GM21619 (cell line): ENCODE measurements around the gene MYG1.

Experiments
- ATAC-seq: cut with Tn5 transposase; IDR thresholded peaks from one replicate; pipeline ENCODE4 v1.9.1; 2021; ENCODE audit not compliant: unreplicated experiment

MYG1 gene, protein sequence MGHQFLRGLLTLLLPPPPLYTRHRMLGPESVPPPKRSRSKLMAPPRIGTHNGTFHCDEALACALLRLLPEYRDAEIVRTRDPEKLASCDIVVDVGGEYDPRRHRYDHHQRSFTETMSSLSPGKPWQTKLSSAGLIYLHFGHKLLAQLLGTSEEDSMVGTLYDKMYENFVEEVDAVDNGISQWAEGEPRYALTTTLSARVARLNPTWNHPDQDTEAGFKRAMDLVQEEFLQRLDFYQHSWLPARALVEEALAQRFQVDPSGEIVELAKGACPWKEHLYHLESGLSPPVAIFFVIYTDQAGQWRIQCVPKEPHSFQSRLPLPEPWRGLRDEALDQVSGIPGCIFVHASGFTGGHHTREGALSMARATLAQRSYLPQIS

DNA sequence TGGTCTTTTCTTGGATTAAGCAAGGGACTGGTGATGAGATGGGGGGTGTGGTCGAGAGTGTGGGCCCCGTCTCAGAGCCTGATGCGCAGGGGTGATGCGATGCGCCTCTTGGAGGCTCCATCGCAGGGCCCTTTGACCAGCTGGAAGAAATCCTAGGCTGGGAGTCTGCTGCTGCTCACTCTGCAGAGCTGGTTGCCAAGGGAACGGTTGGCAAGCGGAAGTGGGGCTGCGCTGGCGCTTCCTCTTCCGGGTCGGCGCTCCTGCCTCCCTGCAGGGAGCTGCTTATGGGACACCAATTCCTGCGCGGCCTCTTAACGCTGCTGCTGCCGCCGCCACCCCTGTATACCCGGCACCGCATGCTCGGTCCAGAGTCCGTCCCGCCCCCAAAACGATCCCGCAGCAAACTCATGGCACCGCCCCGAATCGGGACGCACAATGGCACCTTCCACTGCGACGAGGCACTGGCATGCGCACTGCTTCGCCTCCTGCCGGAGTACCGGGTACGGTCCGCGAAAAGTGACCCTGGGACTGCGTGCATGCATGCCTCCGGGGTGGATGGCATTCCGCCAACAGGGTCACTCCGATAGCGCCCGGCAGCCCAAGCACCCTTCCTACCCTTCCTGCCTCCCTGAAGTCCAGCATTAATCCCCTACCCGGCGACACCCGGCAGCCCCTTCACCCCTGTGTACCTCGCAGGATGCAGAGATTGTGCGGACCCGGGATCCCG lies at the start of gene MYG1:
MYG1 (plus strand) TSS at position 242 of the 727 bp plus-strand sequence; CDS start at position 285, 43 bp downstream.
- peak; percentile 61 for ATAC-seq

DNA sequence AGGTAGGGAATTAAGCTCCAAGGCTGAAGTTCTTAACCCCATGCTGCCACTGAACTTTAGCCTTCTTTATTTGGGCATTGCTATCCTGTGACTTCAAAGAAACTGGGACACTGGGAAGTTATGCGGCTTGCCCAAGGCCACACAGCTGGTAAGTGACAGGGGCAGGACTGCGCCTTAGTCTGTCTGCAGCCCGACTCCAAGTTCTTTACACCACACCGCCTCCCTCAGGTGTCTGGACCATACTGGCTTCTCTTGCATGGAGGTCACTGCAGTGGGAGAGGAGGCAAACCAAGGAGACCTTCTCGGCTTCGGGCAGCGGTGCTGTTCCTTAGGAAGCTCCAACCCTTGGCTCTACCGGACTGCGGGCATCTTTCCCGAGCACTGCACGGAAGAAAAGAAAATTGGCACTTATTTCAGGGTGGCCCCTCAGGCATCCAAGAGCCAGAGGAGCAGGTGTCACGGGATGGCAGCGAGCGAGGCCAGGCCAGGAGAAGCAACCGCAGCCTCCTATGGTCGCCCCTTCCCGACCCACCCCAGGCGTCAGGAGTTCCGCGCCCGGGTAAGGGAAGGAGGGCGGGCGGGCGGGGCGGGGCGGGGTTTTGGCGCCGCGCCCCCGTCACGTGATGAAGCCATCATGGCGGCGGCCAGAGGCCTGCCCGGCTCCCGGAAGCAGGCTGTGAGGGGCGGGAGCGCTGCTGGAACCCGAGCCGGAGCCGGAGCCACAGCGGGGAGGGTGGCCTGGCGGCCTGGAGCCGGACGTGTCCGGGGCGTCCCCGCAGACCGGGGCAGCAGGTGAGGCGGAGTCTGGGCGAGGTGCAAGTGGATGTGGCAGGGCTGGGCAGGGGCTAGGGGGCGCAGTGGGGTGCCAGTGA lies 47.8 kb upstream of the MYG1 start:
- ATAC-seq = peak; percentile 73

DNA sequence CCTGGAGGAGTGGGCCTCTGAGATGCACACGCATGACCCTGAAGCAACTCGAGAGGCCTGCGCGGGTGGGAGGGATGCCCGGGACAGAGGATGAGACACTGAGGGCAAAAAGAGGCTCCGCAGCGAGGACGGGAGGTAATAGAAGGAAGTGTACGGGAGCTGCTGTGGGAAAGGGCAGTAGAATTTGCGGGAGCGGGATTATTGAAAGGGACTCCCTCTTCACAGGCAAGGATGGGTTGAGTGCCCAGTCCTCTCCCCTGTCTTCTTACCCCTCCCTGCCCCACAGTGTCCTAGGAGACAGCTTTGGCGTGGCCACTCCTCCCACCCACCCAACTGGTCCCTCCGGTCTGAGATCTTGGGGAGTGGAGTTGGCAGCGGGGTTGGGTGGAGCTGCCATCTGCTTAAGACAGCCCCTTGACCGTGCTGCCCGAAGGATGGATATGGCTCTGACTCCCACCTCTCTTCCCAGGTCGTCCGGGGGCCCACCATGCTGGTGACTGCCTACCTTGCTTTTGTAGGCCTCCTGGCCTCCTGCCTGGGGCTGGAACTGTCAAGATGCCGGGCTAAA lies 47.1 kb upstream of the MYG1 start:
- no peak for ATAC-seq

DNA sequence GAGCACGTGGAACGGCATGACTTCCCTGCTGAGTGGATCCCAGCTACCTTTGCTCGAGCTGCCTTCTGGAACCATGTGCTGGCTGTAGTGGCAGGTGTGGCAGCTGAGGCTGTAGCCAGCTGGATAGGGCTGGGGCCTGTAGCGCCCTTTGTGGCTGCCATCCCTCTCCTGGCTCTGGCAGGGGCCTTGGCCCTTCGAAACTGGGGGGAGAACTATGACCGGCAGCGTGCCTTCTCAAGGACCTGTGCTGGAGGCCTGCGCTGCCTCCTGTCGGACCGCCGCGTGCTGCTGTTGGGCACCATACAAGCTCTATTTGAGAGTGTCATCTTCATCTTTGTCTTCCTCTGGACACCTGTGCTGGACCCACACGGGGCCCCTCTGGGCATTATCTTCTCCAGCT lies 46.2 kb upstream of the MYG1 start:
- ATAC-seq = no peak

DNA sequence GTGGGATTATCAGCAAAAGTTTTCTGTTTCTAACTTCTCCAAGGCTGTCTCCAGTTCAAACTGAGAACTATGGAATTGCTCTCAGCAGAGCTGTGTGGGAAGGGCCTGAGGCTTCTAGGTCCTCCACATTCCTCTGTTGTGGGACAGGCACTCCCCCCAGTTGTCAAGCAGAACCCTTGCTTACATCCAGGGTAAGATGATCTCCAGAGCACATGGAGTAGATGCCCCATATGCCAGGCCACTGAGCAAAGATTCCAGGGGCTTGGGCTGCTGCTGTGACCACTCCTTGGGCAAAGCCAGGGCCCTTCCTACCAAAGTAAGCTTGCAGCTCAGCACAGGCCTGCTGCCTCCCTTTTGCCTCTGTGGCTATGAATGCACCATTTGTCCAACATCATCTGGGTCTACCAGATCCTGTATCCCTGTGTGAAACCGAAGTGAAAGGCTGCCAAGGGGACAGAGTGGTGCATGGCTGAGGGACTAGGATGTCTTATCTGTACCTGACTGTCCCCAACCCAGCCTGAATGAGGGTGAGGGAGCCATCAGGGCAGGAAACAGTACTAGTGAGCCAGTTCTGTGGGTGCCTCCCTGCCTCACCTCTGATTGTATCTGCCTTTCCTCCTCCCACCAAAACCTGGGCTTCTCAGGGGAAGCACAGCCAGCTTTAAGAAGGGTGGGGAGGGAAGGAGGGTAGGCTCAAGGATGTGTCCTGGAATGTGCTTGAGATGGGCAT lies 44.5 kb upstream of the MYG1 start:
- no peak for ATAC-seq

DNA sequence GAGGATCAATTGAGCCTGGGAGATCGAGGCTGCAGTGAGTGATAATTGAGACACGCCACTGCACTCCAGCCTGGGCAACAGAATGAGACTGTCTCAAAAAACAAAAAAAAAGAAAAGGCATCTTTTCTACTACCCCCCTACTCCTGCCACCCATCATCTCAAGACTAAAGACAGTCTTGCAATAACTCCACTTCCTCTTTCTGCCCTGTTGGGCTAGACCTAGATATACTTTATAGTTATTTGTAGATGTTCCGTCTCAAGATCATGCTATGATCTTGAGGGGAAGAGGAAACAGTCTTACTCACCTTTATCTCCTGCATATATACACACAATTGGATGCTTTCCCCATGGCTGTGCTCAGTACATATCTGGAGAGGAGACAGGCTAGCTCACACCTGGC lies 43.5 kb upstream of the MYG1 start:
- no peak for ATAC-seq

DNA sequence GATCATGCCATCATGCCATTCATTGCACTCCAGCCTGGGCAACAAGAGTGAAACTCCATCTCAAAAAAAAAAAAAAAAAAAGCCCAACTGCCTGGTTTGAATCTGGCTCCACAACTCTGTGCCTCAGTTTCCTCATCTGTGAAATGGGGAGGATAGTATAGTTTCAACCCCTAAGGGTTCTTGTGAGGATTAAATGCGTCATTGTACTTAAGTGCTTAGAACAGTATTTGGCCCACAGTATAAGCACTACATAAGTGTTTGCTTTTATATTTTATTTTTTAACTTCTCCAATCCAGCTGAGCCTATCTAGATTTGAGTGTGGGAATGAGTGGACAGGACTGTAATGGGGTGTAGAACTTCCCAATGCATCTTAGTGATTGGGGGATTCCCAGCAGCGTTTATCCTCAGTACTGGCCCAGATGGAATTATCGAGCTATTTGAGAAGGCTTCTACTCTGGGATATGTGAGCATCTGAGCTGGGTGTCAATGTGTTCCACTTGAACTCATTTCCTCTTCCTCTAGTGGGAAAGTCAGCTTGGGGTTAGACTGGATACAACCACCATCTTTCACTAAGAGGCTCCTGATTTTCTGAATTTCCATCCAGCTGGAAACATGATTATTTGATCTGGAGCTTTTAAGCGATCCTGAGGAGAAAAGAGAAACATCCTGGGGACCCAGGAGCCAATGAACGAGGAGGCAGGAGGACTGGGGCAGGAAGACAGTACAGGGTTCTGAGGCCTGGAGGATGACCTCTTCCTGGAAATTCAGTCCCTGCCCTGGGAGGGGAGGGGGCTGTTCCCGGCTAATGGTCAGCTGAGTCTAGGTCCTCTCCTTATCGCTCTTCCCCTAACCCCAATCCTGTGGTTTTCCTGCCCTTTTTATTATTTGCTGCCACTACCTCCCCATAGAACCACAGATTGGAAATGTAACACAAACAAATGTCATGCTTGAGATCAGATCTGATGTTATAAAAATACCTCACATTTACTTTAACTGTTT lies 40.7 kb upstream of the MYG1 start:
- no peak for ATAC-seq

DNA sequence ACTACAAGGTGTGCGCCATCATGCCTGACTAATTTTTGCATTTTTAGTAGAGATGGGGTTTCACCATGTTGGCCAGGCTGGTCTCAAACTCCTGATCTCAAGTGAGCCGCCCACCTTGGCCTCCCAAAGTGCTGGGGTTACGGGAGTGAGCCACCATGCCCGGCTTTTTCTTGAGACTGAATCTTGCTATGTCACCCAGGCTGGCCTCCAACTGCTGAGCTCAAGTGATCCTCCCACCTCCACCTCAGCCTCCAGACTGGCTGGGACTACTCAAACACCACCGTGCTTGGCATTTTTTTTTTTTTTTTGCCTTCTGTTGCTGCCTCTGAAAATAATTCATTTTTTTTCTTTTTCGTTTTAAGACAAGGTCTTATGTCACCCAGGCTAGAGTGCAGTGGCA lies 39.6 kb upstream of the MYG1 start:
- ATAC-seq = no peak

DNA sequence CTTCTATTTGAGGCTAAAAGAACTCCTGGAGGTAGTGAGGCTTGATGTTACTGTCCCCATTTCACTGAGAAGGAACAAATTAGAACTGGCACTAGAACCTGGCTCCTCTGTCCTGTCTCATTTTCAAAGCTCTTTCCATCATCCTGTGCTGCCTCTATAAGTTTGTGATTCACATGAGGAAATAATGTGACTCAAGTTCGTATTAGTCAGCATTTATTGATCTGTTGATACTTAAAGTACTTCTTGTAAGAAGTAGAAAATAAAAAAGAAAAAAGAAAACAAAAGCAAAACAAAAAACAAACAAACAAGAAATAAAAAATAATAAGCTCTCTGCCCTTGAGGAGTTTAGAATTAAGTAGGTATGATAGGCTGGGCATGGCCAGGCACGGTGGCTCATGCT lies 33.7 kb upstream of the MYG1 start:
- ATAC-seq = no peak

DNA sequence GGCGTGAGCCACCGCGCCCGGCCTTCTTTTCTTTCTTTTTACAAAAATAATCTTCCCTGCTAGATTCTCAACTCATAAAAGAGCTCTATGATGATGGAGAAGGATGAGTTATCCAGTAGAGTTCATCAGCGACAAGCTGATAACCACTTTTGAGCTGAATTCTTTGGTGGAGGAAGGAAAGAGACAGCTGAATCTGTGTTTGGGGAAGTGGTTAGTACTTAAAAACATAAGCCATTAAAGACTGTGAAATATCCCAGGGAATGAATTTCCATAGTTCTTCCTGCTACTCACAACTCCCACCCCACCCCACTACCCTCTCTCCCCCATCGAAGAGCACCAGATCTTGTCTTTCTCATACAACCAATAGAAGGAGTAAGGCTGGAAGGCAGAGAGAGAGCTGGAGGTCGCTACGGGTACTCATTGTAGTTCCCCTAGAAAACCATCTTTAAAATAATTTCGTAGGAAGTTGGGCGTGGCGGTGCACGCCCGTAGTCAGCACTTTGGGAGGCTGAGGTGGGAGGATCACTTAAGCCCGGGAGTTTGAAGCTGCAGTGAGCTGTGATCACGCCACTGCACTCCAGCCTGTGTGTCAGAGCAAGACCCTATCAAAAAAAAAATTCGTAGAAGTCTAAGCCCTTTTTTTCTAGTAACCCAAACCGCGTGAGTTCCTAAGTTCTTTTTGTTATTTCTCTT lies 32.0 kb upstream of the MYG1 start:
- ATAC-seq = peak; percentile 15

DNA sequence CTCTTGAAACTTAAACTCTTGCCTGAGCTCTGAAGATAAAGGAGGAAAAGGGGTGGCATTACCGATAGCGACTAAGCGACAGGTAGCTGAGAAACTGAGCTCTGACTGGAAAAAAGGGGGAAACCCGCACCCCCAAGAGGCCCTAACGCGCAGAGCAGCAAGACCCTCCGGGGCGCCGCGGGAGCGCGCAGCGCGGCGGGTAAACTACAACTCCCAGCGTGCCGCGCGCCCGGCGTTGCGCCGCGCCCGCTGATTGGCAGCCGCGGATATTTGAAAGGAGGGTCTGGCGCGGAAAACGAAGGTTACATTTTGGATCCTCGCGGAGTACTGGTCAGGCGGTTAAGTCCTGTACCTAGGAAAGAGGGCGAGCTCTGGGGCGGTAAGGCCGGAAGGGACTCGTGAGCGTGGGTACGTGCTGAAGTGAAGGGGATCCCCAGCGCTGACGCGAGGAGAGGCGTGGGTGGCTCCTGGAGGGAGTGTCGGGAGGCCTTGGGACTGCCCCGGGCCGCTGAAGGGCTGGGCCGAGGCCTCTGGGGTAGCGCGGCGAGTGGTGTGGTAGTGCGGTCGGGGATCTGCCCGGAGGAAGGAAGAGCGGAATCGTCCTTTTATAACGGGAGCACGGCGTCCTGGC lies 31.4 kb upstream of the MYG1 start, which contains the start of gene ESPL1:
ESPL1 (plus strand) TSS at position 301 of the 631 bp plus-strand sequence. CDS start 468 bp downstream, outside the sequence.
- ATAC-seq = peak; percentile 77

DNA sequence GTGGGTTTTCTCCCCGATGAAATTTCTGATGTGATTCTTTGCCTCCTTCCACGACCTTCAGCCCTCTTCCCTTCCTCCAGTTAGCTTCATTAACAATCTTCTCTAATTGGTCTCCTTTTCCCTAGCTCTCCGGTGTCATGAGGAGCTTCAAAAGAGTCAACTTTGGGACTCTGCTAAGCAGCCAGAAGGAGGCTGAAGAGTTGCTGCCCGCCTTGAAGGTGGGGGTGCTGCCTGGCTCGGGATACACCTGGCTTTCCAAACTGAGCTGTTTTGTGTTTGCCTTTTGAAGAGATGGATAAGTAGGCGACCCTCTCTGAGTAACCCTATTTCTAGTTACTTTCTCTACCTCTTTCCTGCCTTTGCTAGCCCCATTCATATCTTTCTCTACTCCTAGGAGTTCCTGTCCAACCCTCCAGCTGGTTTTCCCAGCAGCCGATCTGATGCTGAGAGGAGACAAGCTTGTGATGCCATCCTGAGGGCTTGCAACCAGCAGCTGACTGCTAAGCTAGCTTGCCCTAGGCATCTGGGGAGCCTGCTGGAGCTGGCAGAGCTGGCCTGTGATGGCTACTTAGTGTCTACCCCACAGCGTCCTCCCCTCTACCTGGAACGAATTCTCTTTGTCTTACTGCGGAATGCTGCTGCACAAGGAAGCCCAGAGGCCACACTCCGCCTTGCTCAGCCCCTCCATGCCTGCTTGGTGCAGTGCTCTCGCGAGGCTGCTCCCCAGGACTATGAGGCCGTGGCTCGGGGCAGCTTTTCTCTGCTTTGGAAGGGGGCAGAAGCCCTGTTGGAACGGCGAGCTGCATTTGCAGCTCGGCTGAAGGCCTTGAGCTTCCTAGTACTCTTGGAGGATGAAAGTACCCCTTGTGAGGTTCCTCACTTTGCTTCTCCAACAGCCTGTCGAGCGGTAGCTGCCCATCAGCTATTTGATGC lies 30.6 kb upstream of the MYG1 start:
- no peak for ATAC-seq

DNA sequence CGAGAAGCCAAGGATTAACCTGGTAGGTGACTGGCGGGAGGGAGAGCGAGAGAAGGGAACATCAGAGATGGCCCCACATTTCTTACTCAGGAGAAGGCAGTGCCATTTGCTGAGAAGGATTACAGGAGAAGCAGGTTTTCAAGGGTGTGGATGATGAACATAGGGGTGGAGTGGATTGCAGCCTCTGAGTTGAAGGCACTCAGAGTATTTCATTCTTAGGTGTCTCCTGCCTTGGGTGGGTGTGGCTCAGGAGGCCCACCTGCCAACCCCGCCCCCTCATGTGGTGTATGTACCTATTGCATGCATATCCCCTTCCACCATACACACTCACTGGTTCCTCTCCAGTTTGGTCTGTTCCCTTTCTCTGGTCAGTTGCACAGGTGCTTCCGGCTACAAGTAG lies 25.1 kb upstream of the MYG1 start:
- no peak for ATAC-seq

DNA sequence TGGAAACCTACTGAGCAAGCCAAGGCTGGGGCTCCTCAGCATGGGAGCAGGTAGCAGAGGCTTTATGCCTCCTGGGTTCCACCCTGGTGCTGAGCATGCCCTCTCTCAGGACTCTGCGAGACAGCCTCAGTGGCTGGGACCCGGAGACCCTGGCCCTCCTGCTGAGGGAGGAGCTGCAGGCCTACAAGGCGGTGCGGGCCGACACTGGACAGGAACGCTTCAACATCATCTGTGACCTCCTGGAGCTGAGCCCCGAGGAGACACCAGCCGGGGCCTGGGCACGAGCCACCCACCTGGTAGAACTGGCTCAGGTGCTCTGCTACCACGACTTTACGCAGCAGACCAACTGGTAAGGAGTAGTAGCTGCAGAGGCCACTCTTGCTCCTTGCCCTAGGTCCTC lies 23.0 kb upstream of the MYG1 start:
- ATAC-seq = no peak

DNA sequence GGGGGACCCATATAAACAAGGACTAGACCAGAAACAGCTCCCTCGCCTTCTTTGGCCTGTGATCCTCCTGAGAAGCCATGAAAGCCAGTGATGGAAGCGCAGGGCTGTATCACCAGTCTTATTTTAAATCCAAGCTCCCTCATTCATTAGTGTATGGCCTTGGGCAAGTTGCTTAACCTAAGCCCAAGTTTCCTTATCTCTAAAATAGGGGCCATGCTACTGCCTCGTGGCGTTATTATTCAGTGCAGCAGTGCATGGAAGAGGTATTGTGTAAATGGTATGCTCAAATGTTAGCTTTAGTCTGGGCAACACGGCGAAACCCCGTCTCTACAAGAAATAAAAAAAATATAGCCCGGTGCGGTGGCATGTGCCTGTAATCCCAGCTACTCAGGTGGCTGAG lies 21.5 kb upstream of the MYG1 start:
- ATAC-seq = no peak

DNA sequence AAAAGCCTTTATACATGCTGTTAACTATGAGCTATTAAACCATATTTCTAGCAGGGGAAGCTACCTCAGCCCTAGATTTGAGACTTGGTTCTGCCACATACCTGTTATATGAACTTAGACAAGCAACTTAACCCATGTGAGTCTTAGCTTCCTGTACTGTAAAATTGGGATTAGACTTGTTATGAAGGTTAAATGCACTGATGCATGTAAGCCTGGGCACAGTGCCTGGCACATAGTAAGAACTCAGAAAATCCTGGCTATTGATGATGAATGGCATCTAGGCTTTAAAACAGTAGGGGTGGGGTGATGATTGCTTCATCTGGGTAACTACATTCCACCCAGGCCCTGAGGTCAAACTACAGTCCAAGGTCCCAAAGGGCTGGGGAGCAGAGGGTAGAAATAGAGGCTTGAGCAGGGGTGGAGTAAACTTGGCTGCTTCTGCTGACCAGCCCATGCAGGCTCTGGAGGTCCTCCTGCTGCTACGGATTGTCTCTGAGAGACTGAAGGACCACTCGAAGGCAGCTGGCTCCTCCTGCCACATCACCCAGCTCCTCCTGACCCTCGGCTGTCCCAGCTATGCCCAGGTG lies 20.1 kb upstream of the MYG1 start:
- ATAC-seq = no peak
